Mucosa of descending colon (tissue), 3 donors: ENCODE measurements around the gene RARA. TPM values are rescaled to one million over a fixed set of nuclear protein-coding genes. Genes with fewer than 3 reads are reported as not detected.

ENCODE experiments used
- ATAC-seq: fragments of 200-7000 bp; cut with Tn5 transposase; one replicate; pipeline ENCODE4 v1.9.1; 2020; ENCODE audit warnings: mild to moderate bottlenecking, moderate library complexity
- DNase-seq, 3 donors: peaks; one replicate each; pipeline ENCODE4 v3.0.0-alpha.2; 2020
- H3K36me3 ChIP-seq: fragments of 200-600 bp; one replicate; pipeline ENCODE4 v1.8.0; 2021; ENCODE audit warnings: low read depth, mild to moderate bottlenecking
- H3K4me1 ChIP-seq: fragments of 200-600 bp; one replicate; pipeline ENCODE4 v1.8.0; 2021; ENCODE audit warnings: low read depth, mild to moderate bottlenecking
- H3K4me3 ChIP-seq: fragments of 200-600 bp; one replicate; pipeline ENCODE4 v1.8.0; 2021; ENCODE audit warnings: mild to moderate bottlenecking
- H3K9me3 ChIP-seq: fragments of 200-600 bp; one replicate; pipeline ENCODE4 v1.8.0; 2021; ENCODE audit warnings: mild to moderate bottlenecking
- CTCF ChIP-seq: fragments of 200-600 bp; IDR thresholded peaks from one replicate; pipeline ENCODE4 v1.8.0; 2022; ENCODE audit warnings: antibody characterized with exemption, mild to moderate bottlenecking
- intact Hi-C, 2 donors: fragments of 100-400 bp; cut with DNase I in 1 of 2; cut with micrococcal nuclease in 1 of 2; formaldehyde crosslinking; loops; one replicate each; pipeline versions ENCODE4 v1.11.0 to v1.11.1; 2022; cut with DNase I, micrococcal nuclease
- total RNA-seq, 3 donors: library from RNA; stranded (reverse); fragmentation: NEBNext Ultra II Directional in 2 of 3; extraction: Animal tissue kit (Norgen Biotek cat#: 25700) in 2 of 3; gene quantifications; one replicate each; pipeline versions ENCODE4 v1.2.1 to v1.2.4, GENCODE V29; 2021 to 2023
- donor health status: DM: no; HTN: no; CAD: no; lungs with moderate emphysema.
- donor health status: DM: no; HTN: no; CAD: no.
- donor health status: DM: no; HTN: yes; CAD: no.

RARA gene
- total RNA-seq, 3 donors from 2014 or later, result 42.2 to 51.2 (median 49.6) TPM

GRCh38 chr17:40318830-40319391, 9.9 kb downstream of the RARA start:
- no peak for ATAC-seq
- peak; percentile 31 to 62 (median 56) for DNase-seq
- no peaks in the 10 kb centered on the region for H3K9me3 ChIP-seq
- no peak for TF ChIP-seq CTCF
- H3K4me3 ChIP-seq, result no peak overlapping the region
- no peaks in the 10 kb centered on the region for H3K36me3 ChIP-seq
- H3K4me1 ChIP-seq, result peaks cover 49% of the 10 kb centered on the region
- intact Hi-C loops, result no loop called here

- intact Hi-C loops, result no loop called here
- no peak overlapping the region for H3K4me3 ChIP-seq
- DNase-seq (peak in 2 of 3 donors; percentile 66 to 90), ATAC-seq (no peak)
- H3K9me3 ChIP-seq, result no peaks in the 10 kb centered on the region
- no peaks in the 10 kb centered on the region for H3K36me3 ChIP-seq
- TF ChIP-seq CTCF, result no peak
- peaks cover 55% of the 10 kb centered on the region for H3K4me1 ChIP-seq
These were observed 10.9 kb downstream of the RARA start for GRCh38 chr17:40319651-40320540.

- DNase-seq (peak in 2 of 3 donors; percentile 65 to 83), ATAC-seq (no peak)
- intact Hi-C loops, result no loop called here
- Histone ChIP-seq H3K36me3 (no peaks in the 10 kb centered on the region), H3K4me3 (no peak overlapping the region), H3K9me3 (no peaks in the 10 kb centered on the region), H3K4me1 (peaks cover 57% of the 10 kb centered on the region)
- TF ChIP-seq CTCF, result no peak
These were observed 12.0 kb downstream of the RARA start for GRCh38 chr17:40320756-40321523.

- TF ChIP-seq CTCF, result no peak
- Histone ChIP-seq H3K36me3 (no peaks in the 10 kb centered on the region), H3K9me3 (no peaks in the 10 kb centered on the region), H3K4me1 (peaks cover 57% of the 10 kb centered on the region), H3K4me3 (no peak overlapping the region)
- peak in 1 of 3 donors; percentile 33 for DNase-seq
- intact Hi-C loops, result no loop called here
- ATAC-seq, result no peak
These were observed 12.5 kb downstream of the RARA start for GRCh38 chr17:40321524-40321929.

- Histone ChIP-seq H3K36me3 (no peaks in the 10 kb centered on the region), H3K9me3 (no peaks in the 10 kb centered on the region), H3K4me3 (no peak overlapping the region), H3K4me1 (peaks cover 57% of the 10 kb centered on the region)
- peak in 2 of 3 donors; percentile 59 to 66 for DNase-seq
- no peak for TF ChIP-seq CTCF
- intact Hi-C loops, result no loop called here
- no peak for ATAC-seq
These were observed 13.0 kb downstream of the RARA start for GRCh38 chr17:40321961-40322357.
